ENCODE data around the gene STEAP3. TPM values are rescaled to one million over a fixed set of nuclear protein-coding genes. Genes with fewer than 3 reads are reported as not detected.

Gene STEAP3
- total RNA-seq, 2 donors from 2014 or later, result 17.9 to 31.4 TPM

DNA sequence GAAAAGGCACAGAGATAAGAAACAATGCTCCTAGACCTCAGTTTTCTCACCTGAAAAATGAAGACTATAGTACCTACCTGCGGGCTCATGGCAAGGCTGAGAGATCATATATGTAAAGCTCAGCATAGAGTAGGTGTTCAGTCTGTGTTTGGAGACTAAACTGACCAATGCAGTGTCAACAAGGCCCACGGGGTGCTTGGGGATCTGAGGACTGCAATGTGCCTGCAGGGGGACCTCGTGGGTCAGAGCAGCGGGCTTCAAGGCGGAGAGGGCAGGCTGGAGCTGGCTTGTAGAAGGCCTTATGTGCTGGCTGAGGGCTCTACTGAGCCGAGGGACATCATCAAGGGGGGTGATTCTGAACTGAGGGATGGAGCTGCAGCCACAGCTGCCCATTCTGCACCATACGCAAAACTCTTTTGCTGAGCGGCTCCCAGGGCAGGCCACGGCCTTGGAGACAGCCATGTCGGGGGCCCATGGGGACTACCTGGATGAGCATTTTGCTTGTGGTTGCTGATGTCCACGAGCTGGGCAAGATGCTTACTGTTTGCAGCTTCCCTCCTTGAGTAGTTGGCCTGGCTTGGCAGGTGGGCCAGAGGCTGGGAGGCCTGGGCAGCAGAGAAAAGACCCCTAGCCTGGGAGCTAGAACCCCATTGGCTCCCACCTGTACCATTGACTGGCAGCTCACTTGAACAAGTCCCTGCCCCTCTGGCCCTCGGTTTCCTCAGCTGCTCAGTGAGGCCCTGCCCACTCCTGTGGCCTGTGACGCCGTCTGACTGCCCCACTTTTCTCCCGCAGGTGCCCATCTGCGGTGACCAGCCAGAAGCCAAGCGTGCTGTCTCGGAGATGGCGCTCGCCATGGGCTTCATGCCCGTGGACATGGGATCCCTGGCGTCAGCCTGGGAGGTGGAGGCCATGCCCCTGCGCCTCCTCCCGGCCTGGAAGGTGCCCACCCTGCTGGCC lies 23.5 kb downstream of the STEAP3 start:
- Histone ChIP-seq H3K27ac (no peak overlapping the region), H3K9me3 (no peaks in the 10 kb centered on the region), H3K4me1 (ENCODE audit: control insufficient read depth in 1 of 2, low read depth in 2 of 2) (peaks cover 0 to 10% of the 10 kb centered on the region in 2 donors), H3K36me3 (no peaks in the 10 kb centered on the region), H3K27me3 (replicated peaks; ENCODE audit: insufficient read depth) (no peaks in the 10 kb centered on the region), H3K4me3 (no peak overlapping the region)
- ATAC-seq (ENCODE audit: insufficient number of reproducible peaks, low FRiP score, low read depth), result no peak
- DNase-seq (ENCODE audit: low spot score), result no peak
- TF ChIP-seq, protein P1, sequence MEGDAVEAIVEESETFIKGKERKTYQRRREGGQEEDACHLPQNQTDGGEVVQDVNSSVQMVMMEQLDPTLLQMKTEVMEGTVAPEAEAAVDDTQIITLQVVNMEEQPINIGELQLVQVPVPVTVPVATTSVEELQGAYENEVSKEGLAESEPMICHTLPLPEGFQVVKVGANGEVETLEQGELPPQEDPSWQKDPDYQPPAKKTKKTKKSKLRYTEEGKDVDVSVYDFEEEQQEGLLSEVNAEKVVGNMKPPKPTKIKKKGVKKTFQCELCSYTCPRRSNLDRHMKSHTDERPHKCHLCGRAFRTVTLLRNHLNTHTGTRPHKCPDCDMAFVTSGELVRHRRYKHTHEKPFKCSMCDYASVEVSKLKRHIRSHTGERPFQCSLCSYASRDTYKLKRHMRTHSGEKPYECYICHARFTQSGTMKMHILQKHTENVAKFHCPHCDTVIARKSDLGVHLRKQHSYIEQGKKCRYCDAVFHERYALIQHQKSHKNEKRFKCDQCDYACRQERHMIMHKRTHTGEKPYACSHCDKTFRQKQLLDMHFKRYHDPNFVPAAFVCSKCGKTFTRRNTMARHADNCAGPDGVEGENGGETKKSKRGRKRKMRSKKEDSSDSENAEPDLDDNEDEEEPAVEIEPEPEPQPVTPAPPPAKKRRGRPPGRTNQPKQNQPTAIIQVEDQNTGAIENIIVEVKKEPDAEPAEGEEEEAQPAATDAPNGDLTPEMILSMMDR (IDR thresholded peaks at IDR 0.05), result no peak

DNA sequence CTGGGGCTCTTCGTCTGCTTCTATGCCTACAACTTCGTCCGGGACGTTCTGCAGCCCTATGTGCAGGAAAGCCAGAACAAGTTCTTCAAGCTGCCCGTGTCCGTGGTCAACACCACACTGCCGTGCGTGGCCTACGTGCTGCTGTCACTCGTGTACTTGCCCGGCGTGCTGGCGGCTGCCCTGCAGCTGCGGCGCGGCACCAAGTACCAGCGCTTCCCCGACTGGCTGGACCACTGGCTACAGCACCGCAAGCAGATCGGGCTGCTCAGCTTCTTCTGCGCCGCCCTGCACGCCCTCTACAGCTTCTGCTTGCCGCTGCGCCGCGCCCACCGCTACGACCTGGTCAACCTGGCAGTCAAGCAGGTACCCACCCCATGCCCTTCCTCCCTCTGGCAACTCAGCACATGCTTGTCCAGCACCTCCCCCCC lies 24.2 kb downstream of the STEAP3 start:
- no peaks in the 10 kb centered on the region for H3K9me3 ChIP-seq
- no peaks in the 10 kb centered on the region for H3K36me3 ChIP-seq
- no peak overlapping the region for H3K27ac ChIP-seq
- no peak for DNase-seq (ENCODE audit: low spot score)
- peaks cover under 1 to 10% of the 10 kb centered on the region in 2 donors for H3K4me1 ChIP-seq (ENCODE audit: control insufficient read depth in 1 of 2, low read depth in 2 of 2)
- ATAC-seq (ENCODE audit: insufficient number of reproducible peaks, low FRiP score, low read depth), result no peak
- no peak overlapping the region for H3K4me3 ChIP-seq
- no peaks in the 10 kb centered on the region for H3K27me3 ChIP-seq (replicated peaks; ENCODE audit: insufficient read depth)
- TF ChIP-seq, protein P1 (IDR thresholded peaks at IDR 0.05), result no peak

DNA sequence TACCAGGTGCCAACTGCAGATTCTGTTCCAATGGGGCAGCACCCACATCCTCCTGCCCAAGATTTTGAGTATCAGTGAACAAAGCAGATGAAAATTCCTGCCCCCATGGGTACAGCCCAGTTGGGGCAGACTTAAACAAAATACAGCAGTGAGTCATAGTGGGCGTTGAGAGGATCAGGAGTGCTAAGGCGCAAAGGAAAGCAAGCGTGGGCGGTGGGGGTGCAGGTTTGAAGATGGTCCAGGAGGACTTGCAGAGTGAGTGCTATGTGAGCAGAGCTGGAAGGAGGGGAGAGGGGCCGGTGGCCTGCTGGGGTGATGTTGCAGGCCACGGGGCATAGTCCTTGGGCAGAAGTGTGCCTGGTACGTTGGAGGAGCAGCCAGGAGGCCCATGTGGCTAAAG lies 24.7 kb downstream of the STEAP3 start:
- Histone ChIP-seq H3K9me3 (no peaks in the 10 kb centered on the region), H3K36me3 (no peaks in the 10 kb centered on the region), H3K27ac (no peak overlapping the region), H3K4me3 (no peak overlapping the region), H3K27me3 (replicated peaks; ENCODE audit: insufficient read depth) (no peaks in the 10 kb centered on the region), H3K4me1 (ENCODE audit: control insufficient read depth in 1 of 2, low read depth in 2 of 2) (peaks cover 5 to 14% of the 10 kb centered on the region in 2 donors)
- TF ChIP-seq, protein P1 (IDR thresholded peaks at IDR 0.05), result no peak
- no peak for ATAC-seq (ENCODE audit: insufficient number of reproducible peaks, low FRiP score, low read depth)
- no peak for DNase-seq (ENCODE audit: low spot score)

DNA sequence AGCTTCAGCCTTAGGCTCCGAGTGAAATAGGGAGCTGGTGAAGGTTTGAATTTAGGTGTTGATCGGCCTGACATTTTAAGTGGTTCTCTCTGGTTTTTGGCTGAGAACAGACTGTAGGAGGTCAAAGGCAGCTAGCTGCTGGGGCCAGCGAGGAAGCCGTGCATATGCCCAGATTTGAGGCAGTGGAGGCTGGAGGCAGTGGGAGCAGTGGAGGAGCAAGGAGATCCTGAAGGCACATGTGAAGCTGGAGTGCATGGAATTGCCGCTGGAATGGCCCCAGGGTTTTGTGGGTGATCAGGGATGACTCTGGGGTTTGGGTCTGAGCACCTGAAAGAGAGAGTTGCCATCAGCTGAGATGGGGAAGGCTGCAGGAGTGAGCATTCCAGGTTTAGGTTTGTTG lies 25.1 kb downstream of the STEAP3 start:
- Histone ChIP-seq H3K4me3 (no peak overlapping the region), H3K4me1 (ENCODE audit: control insufficient read depth in 1 of 2, low read depth in 2 of 2) (peaks cover 7 to 17% of the 10 kb centered on the region in 2 donors), H3K36me3 (no peaks in the 10 kb centered on the region), H3K27ac (no peak overlapping the region), H3K9me3 (no peaks in the 10 kb centered on the region), H3K27me3 (replicated peaks; ENCODE audit: insufficient read depth) (no peaks in the 10 kb centered on the region)
- no peak for DNase-seq (ENCODE audit: low spot score)
- TF ChIP-seq, protein P1 (IDR thresholded peaks at IDR 0.05), result no peak
- no peak for ATAC-seq (ENCODE audit: insufficient number of reproducible peaks, low FRiP score, low read depth)

DNA sequence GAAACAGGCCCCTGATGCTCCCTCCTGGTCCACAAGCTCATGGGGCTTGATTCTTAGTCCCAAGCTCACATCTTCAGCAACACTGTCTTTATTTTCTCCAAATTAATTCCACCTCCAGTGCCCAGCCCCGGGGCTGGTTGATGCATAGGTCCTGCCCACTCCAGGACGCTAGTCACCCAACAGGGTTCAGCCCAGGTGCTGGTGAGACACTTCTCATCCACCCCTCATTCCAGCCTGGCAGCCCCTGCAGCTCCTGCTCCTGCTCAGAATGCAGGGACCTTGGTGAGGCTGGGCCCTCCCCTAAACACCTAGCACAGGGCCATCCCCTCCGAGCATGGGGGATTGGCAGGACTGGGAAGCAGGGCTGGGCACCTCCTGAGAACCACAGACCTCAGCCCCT lies 25.7 kb downstream of the STEAP3 start:
- no peak for ATAC-seq (ENCODE audit: insufficient number of reproducible peaks, low FRiP score, low read depth)
- no peak for DNase-seq (ENCODE audit: low spot score)
- TF ChIP-seq, protein P1 (IDR thresholded peaks at IDR 0.05), result no peak

More for the DNA sequence above, 25.7 kb downstream of the STEAP3 start:
- Histone ChIP-seq H3K27ac (no peak overlapping the region), H3K4me3 (no peak overlapping the region), H3K9me3 (no peaks in the 10 kb centered on the region), H3K4me1 (ENCODE audit: control insufficient read depth in 1 of 2, low read depth in 2 of 2) (peaks cover 7 to 17% of the 10 kb centered on the region in 2 donors), H3K27me3 (replicated peaks; ENCODE audit: insufficient read depth) (no peaks in the 10 kb centered on the region), H3K36me3 (no peaks in the 10 kb centered on the region)

All from thoracic aorta (tissue), 2 donors.